ENCODE measurements around the gene C11orf21. TPM values are rescaled to one million over a fixed set of nuclear protein-coding genes. Genes with fewer than 3 reads are reported as not detected.

C11orf21 gene
- total and polyA plus RNA-seq, 9 of the 15 experiments (the other 6 are each of a cell fraction or from before 2014, with no cell fraction given): 0.10 to 2.6 (median 2.0) TPM

DNA sequence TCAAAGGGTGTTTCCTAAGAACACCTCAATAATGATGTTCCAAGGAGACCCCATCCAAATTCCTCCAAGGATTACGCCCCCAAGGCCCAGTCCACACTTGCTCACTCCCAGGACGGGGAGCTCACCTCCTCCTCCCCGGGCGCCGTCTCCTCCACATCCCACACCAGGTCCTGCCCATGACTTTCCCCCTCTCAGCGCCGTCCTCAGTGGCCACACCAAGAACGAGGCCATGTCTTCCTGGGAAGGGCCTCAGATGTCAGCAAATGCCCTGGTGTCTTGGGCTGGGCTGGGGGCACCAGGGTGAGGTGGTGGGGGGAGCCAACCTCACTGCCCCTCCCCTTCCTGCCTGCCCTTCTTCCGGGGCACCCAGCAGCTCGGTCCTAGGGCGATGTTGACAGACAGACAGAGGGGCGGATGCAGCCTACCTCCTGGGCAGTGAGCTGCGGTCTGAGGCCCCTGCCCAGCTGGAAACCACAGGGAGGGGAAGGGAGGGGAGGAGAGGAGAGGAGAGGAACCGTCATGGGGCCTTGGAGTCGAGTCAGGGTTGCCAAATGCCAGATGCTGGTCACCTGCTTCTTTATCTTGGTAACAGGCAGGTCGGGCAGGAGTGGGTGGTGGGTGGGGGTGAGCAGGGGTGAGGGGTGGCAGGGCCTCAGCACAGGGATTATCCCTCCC is at the start of gene C11orf21, which contains the start of gene TSPAN32 (continued):
- TF ChIP-seq, protein P1, sequence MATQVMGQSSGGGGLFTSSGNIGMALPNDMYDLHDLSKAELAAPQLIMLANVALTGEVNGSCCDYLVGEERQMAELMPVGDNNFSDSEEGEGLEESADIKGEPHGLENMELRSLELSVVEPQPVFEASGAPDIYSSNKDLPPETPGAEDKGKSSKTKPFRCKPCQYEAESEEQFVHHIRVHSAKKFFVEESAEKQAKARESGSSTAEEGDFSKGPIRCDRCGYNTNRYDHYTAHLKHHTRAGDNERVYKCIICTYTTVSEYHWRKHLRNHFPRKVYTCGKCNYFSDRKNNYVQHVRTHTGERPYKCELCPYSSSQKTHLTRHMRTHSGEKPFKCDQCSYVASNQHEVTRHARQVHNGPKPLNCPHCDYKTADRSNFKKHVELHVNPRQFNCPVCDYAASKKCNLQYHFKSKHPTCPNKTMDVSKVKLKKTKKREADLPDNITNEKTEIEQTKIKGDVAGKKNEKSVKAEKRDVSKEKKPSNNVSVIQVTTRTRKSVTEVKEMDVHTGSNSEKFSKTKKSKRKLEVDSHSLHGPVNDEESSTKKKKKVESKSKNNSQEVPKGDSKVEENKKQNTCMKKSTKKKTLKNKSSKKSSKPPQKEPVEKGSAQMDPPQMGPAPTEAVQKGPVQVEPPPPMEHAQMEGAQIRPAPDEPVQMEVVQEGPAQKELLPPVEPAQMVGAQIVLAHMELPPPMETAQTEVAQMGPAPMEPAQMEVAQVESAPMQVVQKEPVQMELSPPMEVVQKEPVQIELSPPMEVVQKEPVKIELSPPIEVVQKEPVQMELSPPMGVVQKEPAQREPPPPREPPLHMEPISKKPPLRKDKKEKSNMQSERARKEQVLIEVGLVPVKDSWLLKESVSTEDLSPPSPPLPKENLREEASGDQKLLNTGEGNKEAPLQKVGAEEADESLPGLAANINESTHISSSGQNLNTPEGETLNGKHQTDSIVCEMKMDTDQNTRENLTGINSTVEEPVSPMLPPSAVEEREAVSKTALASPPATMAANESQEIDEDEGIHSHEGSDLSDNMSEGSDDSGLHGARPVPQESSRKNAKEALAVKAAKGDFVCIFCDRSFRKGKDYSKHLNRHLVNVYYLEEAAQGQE (IDR thresholded peaks at IDR 0.05; ENCODE audit: borderline replicate concordance): no peak
- TF ChIP-seq, protein P1 (CRISPR knock-in tag; IDR thresholded peaks at IDR 0.05; ENCODE audit: low read depth): no peak
- peak; percentile 64; the same call in 1 of the 2 replicates for TF ChIP-seq ELF1 (tag; IDR thresholded peaks at IDR 0.05)
- TF ChIP-seq SAFB2 (IDR thresholded peaks at IDR 0.05; ENCODE audit: borderline replicate concordance, low read depth, low read length, severe bottlenecking): no peak
- TF ChIP-seq NFRKB (IDR thresholded peaks at IDR 0.05; ENCODE audit: low read depth): no peak
- TF ChIP-seq CBX2 (IDR thresholded peaks at IDR 0.05; ENCODE audit: insufficient read depth, low read length, poor library complexity, severe bottlenecking): no peak
- TF ChIP-seq HOMEZ (CRISPR knock-in tag; IDR thresholded peaks at IDR 0.05): no peak
- TF ChIP-seq CTBP1 (IDR thresholded peaks at IDR 0.05; ENCODE audit: borderline replicate concordance): peak; percentile 52; the same call in 1 of the 2 replicates
- peak; percentile 27; the same call in 1 of the 2 replicates for TF ChIP-seq NFIC (IDR thresholded peaks at IDR 0.05)
- TF ChIP-seq, protein P2, sequence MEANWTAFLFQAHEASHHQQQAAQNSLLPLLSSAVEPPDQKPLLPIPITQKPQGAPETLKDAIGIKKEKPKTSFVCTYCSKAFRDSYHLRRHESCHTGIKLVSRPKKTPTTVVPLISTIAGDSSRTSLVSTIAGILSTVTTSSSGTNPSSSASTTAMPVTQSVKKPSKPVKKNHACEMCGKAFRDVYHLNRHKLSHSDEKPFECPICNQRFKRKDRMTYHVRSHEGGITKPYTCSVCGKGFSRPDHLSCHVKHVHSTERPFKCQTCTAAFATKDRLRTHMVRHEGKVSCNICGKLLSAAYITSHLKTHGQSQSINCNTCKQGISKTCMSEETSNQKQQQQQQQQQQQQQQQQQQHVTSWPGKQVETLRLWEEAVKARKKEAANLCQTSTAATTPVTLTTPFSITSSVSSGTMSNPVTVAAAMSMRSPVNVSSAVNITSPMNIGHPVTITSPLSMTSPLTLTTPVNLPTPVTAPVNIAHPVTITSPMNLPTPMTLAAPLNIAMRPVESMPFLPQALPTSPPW (CRISPR knock-in tag; IDR thresholded peaks at IDR 0.05): peak; percentile 94
- peak; percentile 33; the same call in 1 of the 2 replicates for TF ChIP-seq BHLHE40 (IDR thresholded peaks at IDR 0.05; ENCODE audit: low read length)
- TF ChIP-seq, protein P3, sequence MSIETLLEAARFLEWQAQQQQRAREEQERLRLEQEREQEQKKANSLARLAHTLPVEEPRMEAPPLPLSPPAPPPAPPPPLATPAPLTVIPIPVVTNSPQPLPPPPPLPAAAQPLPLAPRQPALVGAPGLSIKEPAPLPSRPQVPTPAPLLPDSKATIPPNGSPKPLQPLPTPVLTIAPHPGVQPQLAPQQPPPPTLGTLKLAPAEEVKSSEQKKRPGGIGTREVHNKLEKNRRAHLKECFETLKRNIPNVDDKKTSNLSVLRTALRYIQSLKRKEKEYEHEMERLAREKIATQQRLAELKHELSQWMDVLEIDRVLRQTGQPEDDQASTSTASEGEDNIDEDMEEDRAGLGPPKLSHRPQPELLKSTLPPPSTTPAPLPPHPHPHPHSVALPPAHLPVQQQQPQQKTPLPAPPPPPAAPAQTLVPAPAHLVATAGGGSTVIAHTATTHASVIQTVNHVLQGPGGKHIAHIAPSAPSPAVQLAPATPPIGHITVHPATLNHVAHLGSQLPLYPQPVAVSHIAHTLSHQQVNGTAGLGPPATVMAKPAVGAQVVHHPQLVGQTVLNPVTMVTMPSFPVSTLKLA (conservative IDR thresholded peaks at IDR 0.05): 0 out of 4 replicates have a peak, but pooled peaks of 1 of the 2 experiments have one; percentile 32

Measured in K562 (cell line).